ENCODE measurements around the gene USP9X.
A peak's percentile ranks its signal among the peaks of the same experiment; 100 is the strongest.

USP9X gene

GRCh38 chrX:41133551-41133950 is 48.3 kb downstream of the USP9X start:
- H3K27me3 ChIP-seq (ENCODE audit: low read depth, low read length), result no peaks in the 10 kb centered on the region
- H3K4me2 ChIP-seq (ENCODE audit: low read length), result no peak overlapping the region
- H3K9ac ChIP-seq (ENCODE audit: low read length), result no peak overlapping the region
- TF ChIP-seq EZH2phosphoT487 (IDR thresholded peaks at IDR 0.05; ENCODE audit: low read depth), result no peak
- no peak overlapping the region for H2AFZ ChIP-seq (ENCODE audit: low read depth, low read length)
- peaks cover 30% of the 10 kb centered on the region for H3K4me1 ChIP-seq (ENCODE audit: low read length)
- no peak overlapping the region for H3K4me3 ChIP-seq (ENCODE audit: low read length)
- no peaks in the 10 kb centered on the region for H3K9me3 ChIP-seq (ENCODE audit: insufficient read depth, low read length)
- H3K27ac ChIP-seq (ENCODE audit: low read length), result no peak overlapping the region
- peaks cover 22% of the 10 kb centered on the region for H4K20me1 ChIP-seq (ENCODE audit: insufficient read depth, low read length)
- H3K36me3 ChIP-seq (replicated peaks; ENCODE audit: low read depth, low read length), result peaks cover 44% of the 10 kb centered on the region
- peaks cover 62% of the 10 kb centered on the region for H3K79me2 ChIP-seq (ENCODE audit: low read length)

GRCh38 chrX:41137589-41137988 is 52.3 kb downstream of the USP9X start:
- Histone ChIP-seq H3K27ac (ENCODE audit: low read length) (no peak overlapping the region), H3K9ac (ENCODE audit: low read length) (no peak overlapping the region), H3K4me3 (ENCODE audit: low read length) (no peak overlapping the region), H3K4me1 (ENCODE audit: low read length) (peaks cover 3% of the 10 kb centered on the region; the same call in 1 of the 2 replicates), H3K79me2 (ENCODE audit: low read length) (peaks cover 36% of the 10 kb centered on the region), H3K4me2 (ENCODE audit: low read length) (no peak overlapping the region), H2AFZ (ENCODE audit: low read depth, low read length) (no peak overlapping the region), H3K27me3 (ENCODE audit: low read depth, low read length) (no peaks in the 10 kb centered on the region), H4K20me1 (ENCODE audit: insufficient read depth, low read length) (peaks cover 17% of the 10 kb centered on the region), H3K9me3 (ENCODE audit: insufficient read depth, low read length) (no peaks in the 10 kb centered on the region), H3K36me3 (replicated peaks; ENCODE audit: low read depth, low read length) (peaks cover 41% of the 10 kb centered on the region)
- TF ChIP-seq CTCF (IDR thresholded peaks at IDR 0.05; ENCODE audit: low read depth, low read length), result peak; percentile 38
- no peak for TF ChIP-seq EZH2phosphoT487 (IDR thresholded peaks at IDR 0.05; ENCODE audit: low read depth)

- TF ChIP-seq EZH2phosphoT487 (IDR thresholded peaks at IDR 0.05; ENCODE audit: low read depth) (no peak), CTCF (IDR thresholded peaks at IDR 0.05; ENCODE audit: low read depth, low read length) (no peak)
- H3K9me3 ChIP-seq (ENCODE audit: insufficient read depth, low read length), result no peaks in the 10 kb centered on the region
- no peak overlapping the region for H3K27ac ChIP-seq (ENCODE audit: low read length)
- peaks cover 16% of the 10 kb centered on the region for H4K20me1 ChIP-seq (ENCODE audit: insufficient read depth, low read length)
- H3K79me2 ChIP-seq (ENCODE audit: low read length), result peaks cover 4% of the 10 kb centered on the region; the same call in 1 of the 2 replicates
- peaks cover 24% of the 10 kb centered on the region for H3K36me3 ChIP-seq (replicated peaks; ENCODE audit: low read depth, low read length)
- no peaks in the 10 kb centered on the region for H3K27me3 ChIP-seq (ENCODE audit: low read depth, low read length)
- H3K4me1 ChIP-seq (ENCODE audit: low read length), result no peaks in the 10 kb centered on the region
- H3K9ac ChIP-seq (ENCODE audit: low read length), result no peak overlapping the region
- no peak overlapping the region for H2AFZ ChIP-seq (ENCODE audit: low read depth, low read length)
- H3K4me2 ChIP-seq (ENCODE audit: low read length), result no peak overlapping the region
- H3K4me3 ChIP-seq (ENCODE audit: low read length), result no peak overlapping the region
Observed at GRCh38 chrX:41142130-41142910, 57.1 kb downstream of the USP9X start.

- Histone ChIP-seq H3K79me2 (ENCODE audit: low read length) (no peaks in the 10 kb centered on the region), H3K4me3 (ENCODE audit: low read length) (no peak overlapping the region), H3K27ac (ENCODE audit: low read length) (no peak overlapping the region), H3K27me3 (ENCODE audit: low read depth, low read length) (no peaks in the 10 kb centered on the region), H4K20me1 (ENCODE audit: insufficient read depth, low read length) (peaks cover 15% of the 10 kb centered on the region; the same call in 1 of the 2 replicates), H3K36me3 (replicated peaks; ENCODE audit: low read depth, low read length) (peaks cover 30% of the 10 kb centered on the region), H2AFZ (ENCODE audit: low read depth, low read length) (no peak overlapping the region), H3K4me2 (ENCODE audit: low read length) (no peak overlapping the region), H3K9ac (ENCODE audit: low read length) (no peak overlapping the region), H3K4me1 (ENCODE audit: low read length) (no peaks in the 10 kb centered on the region), H3K9me3 (ENCODE audit: insufficient read depth, low read length) (no peaks in the 10 kb centered on the region)
- no peak for TF ChIP-seq EZH2phosphoT487 (IDR thresholded peaks at IDR 0.05; ENCODE audit: low read depth)
- TF ChIP-seq CTCF (IDR thresholded peaks at IDR 0.05; ENCODE audit: low read depth, low read length), result no peak
Observed at GRCh38 chrX:41144873-41145272, 59.6 kb downstream of the USP9X start.
